Nephron (organoid): ENCODE measurements around the gene BLACAT1.

Experiments used
- H3K27ac Mint-ChIP-seq, 3 experiments: 2 replicates each; pipeline ENCODE4 v1.8.0; 2020; ENCODE audit warnings: mixed read lengths in 3 of 3, mild to moderate bottlenecking in 2 of 3, moderate library complexity in 1 of 3
- H3K27me3 Mint-ChIP-seq: 2 replicates; pipeline ENCODE4 v1.8.0; 2021; ENCODE audit warnings: low read depth, mild to moderate bottlenecking, moderate library complexity, mixed read lengths
- H3K36me3 Mint-ChIP-seq: 2 replicates; pipeline ENCODE4 v1.8.0; 2020; ENCODE audit warnings: low read depth, mixed read lengths
- H3K4me1 Mint-ChIP-seq: 2 replicates; pipeline ENCODE4 v1.8.0; 2020; ENCODE audit warnings: mixed read lengths
- H3K4me3 Mint-ChIP-seq, 3 experiments: 2 replicates each; pipeline ENCODE4 v1.8.0; 2020; ENCODE audit warnings: mild to moderate bottlenecking in 3 of 3, mixed read lengths in 3 of 3, moderate library complexity in 2 of 3
- H3K9me3 Mint-ChIP-seq: 2 replicates; pipeline ENCODE4 v1.8.0; 2020; ENCODE audit warnings: mixed read lengths
- TF ChIP-seq, protein P1 (sequence below), 3 experiments: fragments of 200-600 bp; sonication (generic); IDR thresholded peaks; one replicate each; pipeline ENCODE4 v1.5.0; 2021; ENCODE audit warnings: antibody characterized with exemption in 3 of 3; ENCODE audit not compliant: unreplicated experiment in 3 of 3

BLACAT1 gene

DNA sequence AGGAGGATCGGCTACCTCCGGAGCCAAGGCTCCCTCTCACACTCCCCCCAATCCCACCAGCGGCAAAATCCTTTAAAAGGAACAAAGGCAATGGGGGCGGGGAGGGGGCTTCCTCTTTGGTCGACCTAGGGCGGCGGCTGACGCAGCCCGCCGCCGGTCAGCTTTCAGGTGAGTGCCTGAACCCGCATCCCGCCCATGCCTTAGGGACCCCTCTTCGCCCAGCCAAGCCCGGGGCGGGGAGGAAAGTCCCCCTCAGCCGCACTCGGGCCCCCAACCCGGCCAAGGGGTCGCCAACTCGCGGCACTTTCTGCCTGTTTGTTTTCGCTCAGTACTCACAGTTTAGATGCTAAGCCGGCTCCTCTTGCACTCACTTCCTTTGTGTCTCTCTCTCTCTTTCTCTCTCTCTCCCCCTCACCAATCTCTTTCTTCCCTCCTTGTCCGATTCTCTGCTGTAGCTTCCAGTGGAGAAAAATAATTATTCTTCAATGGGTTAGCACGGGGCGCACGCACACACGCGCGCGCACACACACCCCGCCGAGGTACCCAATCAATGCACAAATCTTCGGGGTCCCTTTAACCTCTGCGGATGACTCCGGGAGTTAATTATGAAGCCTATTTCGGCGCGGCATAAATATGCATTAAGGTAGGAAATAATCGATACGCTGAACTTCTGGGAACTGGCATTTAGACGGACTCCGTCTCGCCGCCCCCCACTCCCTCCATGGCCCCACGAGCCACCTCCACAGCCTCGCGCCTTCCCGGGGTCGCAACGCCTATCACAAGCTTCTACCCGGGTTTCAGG, at the start of gene BLACAT1:
Gene BLACAT1, minus strand, starts transcription at position 465 of the 802 bp plus-strand sequence.
- Mint-ChIP-seq H3K36me3 (no peaks in the 10 kb centered on the region), H3K4me1 (peaks cover 48% of the 10 kb centered on the region), H3K27ac (peak within 1 kb of the TSS; percentile 31 to 48 (median 39)), H3K9me3 (peaks cover 3% of the 10 kb centered on the region), H3K4me3 (peak within 1 kb of the TSS; percentile 79 to 86 (median 84)), H3K27me3 (peaks cover 87% of the 10 kb centered on the region)
- TF ChIP-seq, protein P1, sequence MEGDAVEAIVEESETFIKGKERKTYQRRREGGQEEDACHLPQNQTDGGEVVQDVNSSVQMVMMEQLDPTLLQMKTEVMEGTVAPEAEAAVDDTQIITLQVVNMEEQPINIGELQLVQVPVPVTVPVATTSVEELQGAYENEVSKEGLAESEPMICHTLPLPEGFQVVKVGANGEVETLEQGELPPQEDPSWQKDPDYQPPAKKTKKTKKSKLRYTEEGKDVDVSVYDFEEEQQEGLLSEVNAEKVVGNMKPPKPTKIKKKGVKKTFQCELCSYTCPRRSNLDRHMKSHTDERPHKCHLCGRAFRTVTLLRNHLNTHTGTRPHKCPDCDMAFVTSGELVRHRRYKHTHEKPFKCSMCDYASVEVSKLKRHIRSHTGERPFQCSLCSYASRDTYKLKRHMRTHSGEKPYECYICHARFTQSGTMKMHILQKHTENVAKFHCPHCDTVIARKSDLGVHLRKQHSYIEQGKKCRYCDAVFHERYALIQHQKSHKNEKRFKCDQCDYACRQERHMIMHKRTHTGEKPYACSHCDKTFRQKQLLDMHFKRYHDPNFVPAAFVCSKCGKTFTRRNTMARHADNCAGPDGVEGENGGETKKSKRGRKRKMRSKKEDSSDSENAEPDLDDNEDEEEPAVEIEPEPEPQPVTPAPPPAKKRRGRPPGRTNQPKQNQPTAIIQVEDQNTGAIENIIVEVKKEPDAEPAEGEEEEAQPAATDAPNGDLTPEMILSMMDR (IDR thresholded peaks at IDR 0.05; ENCODE audit: unreplicated experiment in 3 of 3): no peak

DNA sequence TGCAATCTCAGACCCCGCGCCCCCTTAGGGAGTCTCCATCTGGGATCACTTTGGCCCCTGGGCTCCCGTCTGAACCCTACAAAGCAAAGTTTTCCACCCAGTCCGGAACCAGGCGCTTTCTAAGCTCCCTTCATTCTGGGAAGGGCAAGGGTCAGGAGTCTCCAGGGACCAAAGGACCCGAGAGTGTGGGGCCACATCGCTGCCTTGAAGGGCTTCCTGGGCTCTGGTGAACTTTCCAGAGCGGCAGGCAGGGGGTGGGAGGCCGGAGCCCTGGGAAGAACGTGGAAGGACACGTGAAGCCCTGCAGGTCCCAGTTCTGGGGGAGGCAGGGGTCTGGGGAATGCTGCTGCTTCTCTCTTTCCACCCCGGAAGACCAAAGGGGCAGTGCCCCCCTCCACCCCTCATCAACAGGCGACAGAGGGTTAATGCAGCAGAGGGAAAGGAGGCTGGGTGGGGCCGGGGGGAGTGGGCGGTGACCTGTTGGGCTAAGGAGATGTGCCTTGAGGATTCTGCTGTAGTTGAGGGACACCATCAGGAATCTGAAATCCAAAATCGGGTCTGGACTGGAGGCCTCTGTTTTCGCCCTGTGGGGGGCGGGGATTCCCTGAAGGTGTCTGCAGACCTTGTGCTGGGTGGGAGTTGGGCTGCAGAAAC, 49.4 kb upstream of the BLACAT1 start:
- H3K27ac Mint-ChIP-seq: peak overlapping the region; percentile 82 to 93 (median 90)
- no peaks in the 10 kb centered on the region for H3K9me3 Mint-ChIP-seq

DNA sequence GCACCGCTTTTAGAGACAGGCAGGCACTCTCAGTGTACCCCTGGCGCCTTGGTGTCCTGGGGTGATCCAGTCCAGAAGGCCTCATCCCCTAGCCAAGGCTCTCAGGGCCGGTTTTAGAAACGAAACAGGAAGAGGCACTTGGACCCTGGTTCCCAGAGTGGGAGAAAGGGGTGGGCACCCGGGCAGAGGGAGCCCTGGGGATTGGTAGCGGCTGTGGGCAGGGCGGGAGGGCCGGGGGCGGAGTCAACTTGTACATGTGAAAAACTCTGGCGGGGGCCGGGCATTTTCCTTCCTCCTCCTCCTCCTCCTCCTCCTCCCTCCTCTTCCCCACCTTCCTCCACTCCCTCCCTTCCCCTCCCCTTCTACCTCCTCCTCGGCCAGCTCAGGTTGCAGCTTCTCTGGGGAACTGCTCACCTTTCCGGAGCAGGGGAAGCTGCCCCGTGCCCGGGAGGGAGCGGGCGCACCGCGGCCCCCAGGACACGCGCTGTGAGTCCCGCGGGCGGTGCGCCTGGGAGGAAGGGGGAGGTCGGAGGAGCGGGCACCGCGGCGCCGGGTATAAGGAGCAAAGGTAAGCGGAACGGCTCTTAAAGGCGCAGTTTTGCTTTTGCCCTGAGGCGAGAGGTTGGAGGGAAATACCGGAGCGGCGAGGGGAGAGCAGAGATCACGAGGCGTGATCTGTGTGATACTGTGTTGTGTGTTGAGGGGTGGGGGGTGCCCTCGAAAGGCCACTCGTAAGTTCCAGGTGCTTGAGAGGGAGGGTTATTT, 48.6 kb upstream of the BLACAT1 start, which contains the start of gene CDK18:
Gene CDK18, plus strand, starts transcription at position 359 of the 765 bp plus-strand sequence. CDS start 18,499 bp downstream, outside the sequence.
- Mint-ChIP-seq H3K4me1 (peaks cover 60% of the 10 kb centered on the region), H3K4me3 (peak within 1 kb of the TSS; percentile 86 to 92 (median 88)), H3K27ac (peak within 1 kb of the TSS; percentile 82 to 93 (median 90)), H3K9me3 (no peaks in the 10 kb centered on the region), H3K36me3 (no peaks in the 10 kb centered on the region), H3K27me3 (peaks cover 14% of the 10 kb centered on the region)
- TF ChIP-seq, protein P1 (IDR thresholded peaks at IDR 0.05; ENCODE audit: unreplicated experiment in 3 of 3): no peak

More for the DNA sequence above, 49.4 kb upstream of the BLACAT1 start:
- H3K4me3 Mint-ChIP-seq: peak overlapping the region; percentile 86 to 92 (median 88)
- TF ChIP-seq, protein P1 (IDR thresholded peaks at IDR 0.05; ENCODE audit: unreplicated experiment in 3 of 3): no peak
- peaks cover 59% of the 10 kb centered on the region for H3K4me1 Mint-ChIP-seq
- H3K27me3 Mint-ChIP-seq: peaks cover 14% of the 10 kb centered on the region
- no peaks in the 10 kb centered on the region for H3K36me3 Mint-ChIP-seq

DNA sequence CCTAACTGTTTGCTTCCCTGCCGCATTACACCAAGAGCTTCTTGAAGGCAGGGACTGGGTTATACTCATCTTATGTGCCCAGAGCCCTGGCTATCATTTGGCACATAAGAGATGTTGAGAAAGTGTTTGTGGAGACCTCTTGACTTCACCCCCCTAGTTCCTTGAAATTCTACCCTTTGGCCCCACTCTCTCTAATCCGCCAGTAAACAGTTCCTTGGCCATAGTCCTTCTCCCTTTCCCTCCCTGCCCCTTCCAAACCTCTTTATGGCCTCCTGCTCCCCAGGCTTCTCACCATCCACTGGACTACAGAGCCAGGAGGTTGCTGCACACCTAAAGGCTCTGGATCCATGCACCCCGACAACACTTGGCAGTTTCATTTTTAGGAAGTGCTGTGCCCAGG, 47.1 kb upstream of the BLACAT1 start:
- TF ChIP-seq, protein P1 (IDR thresholded peaks at IDR 0.05; ENCODE audit: unreplicated experiment in 3 of 3): no peak
- Mint-ChIP-seq H3K4me1 (peaks cover 60% of the 10 kb centered on the region), H3K36me3 (no peaks in the 10 kb centered on the region), H3K27ac (peak overlapping the region; percentile 16 to 76 (median 74)), H3K9me3 (no peaks in the 10 kb centered on the region), H3K27me3 (peaks cover 10% of the 10 kb centered on the region), H3K4me3 (peak overlapping the region; percentile 20 to 62 (median 29))

DNA sequence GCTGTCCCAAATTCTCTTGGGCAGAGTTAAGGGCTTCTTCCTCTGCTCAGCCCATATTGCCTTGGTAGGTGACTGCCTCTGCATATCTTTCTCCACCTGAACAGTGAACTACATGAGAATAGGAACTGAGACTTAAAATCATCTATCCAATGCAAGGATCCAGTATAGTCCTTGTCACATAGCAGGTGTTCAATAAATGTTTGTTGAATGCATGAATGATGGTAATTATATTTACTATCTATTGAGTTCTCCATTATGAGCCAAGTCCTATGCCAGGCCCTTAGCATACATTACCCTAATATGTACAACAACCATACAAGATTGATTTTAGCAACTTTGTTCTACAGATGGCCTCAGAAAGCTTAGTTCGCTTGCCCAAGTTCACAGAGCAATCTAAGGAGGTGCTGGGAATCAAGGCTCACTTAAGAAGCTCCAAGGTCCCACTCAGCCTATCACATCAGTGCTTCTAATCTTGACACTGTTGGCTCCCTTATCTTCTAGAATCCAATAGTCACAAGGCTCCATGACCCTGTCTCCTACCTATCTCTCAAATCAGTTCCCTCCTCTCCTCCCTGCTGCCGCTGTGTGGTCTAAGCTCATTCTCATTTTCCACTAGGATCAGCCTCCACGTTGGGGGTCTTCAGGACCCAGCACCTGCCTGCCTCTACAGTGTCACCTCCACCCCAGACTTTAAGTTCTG, 46.4 kb upstream of the BLACAT1 start:
- Mint-ChIP-seq H3K27ac (peak overlapping the region; percentile 57 to 76 (median 75)), H3K9me3 (no peaks in the 10 kb centered on the region), H3K36me3 (no peaks in the 10 kb centered on the region), H3K27me3 (peaks cover 10% of the 10 kb centered on the region), H3K4me3 (peak overlapping the region in 1 of 3 experiments; percentile 24), H3K4me1 (peaks cover 54% of the 10 kb centered on the region)
- TF ChIP-seq, protein P1 (IDR thresholded peaks at IDR 0.05; ENCODE audit: unreplicated experiment in 3 of 3): no peak
